ENCODE results near the gene DAW1.
"Not testable (repeated sequence)": the region's sequence is repeated elsewhere in the genome, so short reads cannot be mapped to it uniquely, and the experiment has no call there.

DAW1 gene

DNA sequence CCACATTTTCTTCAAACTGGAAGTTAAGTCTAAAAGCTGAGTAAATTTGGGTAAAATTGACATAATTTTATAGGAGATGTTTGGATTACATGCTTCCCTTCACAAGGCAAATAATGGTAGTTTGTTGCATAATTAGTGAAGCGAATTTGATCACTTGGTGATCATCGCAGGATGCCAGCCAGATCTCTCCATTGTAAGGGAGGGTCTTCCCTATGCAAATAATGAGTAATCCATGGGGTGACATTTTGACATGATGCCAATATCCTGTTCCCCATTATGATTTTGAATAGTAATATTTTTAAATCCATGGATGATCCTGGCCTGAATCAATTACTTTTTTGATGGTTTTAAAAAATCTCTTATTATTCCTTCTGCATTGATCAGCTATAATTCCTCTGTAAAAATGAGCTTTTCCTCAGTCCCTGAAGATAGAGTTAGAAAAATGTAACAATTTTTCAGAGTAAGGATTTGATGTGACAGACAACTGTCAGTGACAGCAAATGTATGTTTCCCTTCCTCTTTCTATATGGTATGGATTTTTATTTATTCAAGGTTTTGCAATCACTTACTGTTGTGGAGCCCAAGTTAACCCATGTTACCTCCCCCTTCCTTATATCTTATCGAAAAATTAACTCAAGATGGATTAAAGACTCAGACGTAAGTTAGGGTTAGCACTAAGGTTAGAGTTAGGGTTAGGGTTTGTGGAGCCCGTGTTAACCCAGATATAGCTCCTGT, 36.3 kb upstream of the DAW1 start:
- Histone ChIP-seq H3K4me1 (ENCODE audit: control insufficient read depth in 1 of 2, insufficient read depth in 2 of 2, low read length in 2 of 2) (peaks cover 0 to 5% of the 10 kb centered on the region in 2 donors), H3K36me3 (ENCODE audit: control insufficient read depth in 1 of 2, insufficient read depth in 2 of 2, low read length in 2 of 2) (no peaks in the 10 kb centered on the region), H3K9me3 (ENCODE audit: control insufficient read depth in 1 of 2, low read length in 2 of 2) (no peaks in the 10 kb centered on the region), H3K9ac (ENCODE audit: low read depth in 1 of 2, low read length in 2 of 2) (no peak overlapping the region), H3K27ac (ENCODE audit: low read depth, low read length) (no peak overlapping the region), H3K4me3 (ENCODE audit: low read depth in 1 of 2, low read length in 2 of 2) (no peak overlapping the region), H3K27me3 (ENCODE audit: control insufficient read depth in 1 of 2, insufficient read depth in 2 of 2, low read length in 2 of 2) (no peaks in the 10 kb centered on the region)

DNA sequence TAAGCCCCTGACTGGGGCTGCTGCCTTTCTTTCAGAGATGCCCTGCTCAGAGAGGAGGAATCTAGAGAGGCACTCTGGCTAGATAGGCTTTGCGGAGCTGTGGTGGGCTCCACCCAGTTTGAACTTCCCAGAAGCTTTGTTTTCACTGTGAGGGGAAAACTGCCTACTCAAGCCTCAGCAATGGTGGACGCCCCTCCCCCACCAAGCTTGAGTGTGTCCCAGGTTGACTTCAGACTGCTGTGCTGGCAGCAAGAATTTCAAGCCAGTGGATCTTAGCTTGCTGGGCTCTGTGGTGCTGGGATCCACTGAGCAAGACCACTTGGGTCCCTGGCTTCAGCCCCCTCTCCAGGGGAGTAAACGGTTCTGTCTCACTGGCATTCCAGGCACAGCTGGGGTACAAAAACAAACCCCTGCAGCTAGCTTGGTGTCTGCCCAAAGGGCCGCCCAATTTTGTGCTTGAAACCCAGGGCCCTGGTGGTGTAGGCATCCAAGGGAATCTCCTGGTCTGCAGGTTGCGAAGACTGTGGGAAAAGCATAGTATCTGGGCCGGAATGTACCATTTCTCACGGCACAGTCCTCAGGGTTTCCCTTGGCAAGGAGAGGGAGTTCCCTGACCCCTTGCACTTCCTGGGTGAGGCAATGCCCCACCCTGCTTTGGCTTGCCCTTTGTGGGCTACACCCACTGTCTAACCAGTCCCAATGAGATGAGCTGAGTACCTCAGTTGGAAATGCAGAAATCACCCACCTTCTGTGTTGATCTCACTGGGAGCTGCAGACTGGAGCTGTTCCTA, 31.9 kb upstream of the DAW1 start:
- not testable (repeated sequence) for H3K4me1 ChIP-seq (ENCODE audit: control insufficient read depth in 1 of 2, insufficient read depth in 2 of 2, low read length in 2 of 2); H3K4me3 ChIP-seq (ENCODE audit: low read depth in 1 of 2, low read length in 2 of 2); H3K27me3 ChIP-seq (ENCODE audit: control insufficient read depth in 1 of 2, insufficient read depth in 2 of 2, low read length in 2 of 2); H3K9me3 ChIP-seq (ENCODE audit: control insufficient read depth in 1 of 2, low read length in 2 of 2); H3K36me3 ChIP-seq (ENCODE audit: control insufficient read depth in 1 of 2, insufficient read depth in 2 of 2, low read length in 2 of 2); H3K27ac ChIP-seq (ENCODE audit: low read depth, low read length); H3K9ac ChIP-seq (ENCODE audit: low read depth in 1 of 2, low read length in 2 of 2)

DNA sequence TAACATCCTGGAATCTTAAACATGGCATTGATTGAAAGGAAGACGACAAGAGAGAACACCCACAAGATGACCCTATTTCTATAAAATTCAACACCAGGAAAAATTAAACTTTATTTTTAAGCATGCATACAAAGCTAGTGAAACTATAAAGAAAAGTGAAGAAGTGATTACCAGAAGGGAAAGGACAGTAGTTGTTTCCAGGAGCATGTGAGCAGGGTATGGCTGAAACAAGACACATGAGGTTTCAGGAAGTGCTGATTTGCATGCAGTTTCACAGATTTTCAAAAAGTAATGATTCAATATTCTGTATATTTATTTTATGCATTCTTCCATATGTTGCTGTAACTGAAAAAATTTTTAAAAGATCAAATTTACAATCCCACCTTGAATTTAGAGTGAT, 24.6 kb upstream of the DAW1 start:
- H3K9ac ChIP-seq (ENCODE audit: low read depth in 1 of 2, low read length in 2 of 2), result no peak overlapping the region
- no peaks in the 10 kb centered on the region for H3K27me3 ChIP-seq (ENCODE audit: control insufficient read depth in 1 of 2, insufficient read depth in 2 of 2, low read length in 2 of 2)
- no peak overlapping the region for H3K27ac ChIP-seq (ENCODE audit: low read depth, low read length)
- no peaks in the 10 kb centered on the region for H3K36me3 ChIP-seq (ENCODE audit: control insufficient read depth in 1 of 2, insufficient read depth in 2 of 2, low read length in 2 of 2)
- H3K9me3 ChIP-seq (ENCODE audit: control insufficient read depth in 1 of 2, low read length in 2 of 2), result no peaks in the 10 kb centered on the region
- H3K4me1 ChIP-seq (ENCODE audit: control insufficient read depth in 1 of 2, insufficient read depth in 2 of 2, low read length in 2 of 2), result no peaks in the 10 kb centered on the region
- no peak overlapping the region for H3K4me3 ChIP-seq (ENCODE audit: low read depth in 1 of 2, low read length in 2 of 2)

DNA sequence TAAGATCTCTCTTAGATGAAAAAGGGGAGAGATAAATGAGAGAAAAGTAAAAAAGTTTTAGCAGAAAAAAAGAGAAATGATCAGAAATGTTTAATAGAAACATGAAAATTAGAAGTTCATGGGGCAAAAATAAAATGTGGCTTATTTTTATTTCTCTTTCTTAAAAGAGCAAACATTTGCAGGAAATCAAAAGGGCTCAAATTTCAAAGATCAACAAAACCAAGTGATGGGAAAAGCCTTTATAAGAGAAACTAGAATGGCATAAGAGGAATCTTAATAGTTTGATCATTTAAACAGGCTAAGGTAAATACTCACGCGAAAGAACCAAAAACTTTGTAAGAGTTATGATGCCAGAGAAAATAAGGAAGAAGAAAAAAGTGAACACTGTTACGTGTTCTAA, 23.3 kb upstream of the DAW1 start:
- H3K36me3 ChIP-seq (ENCODE audit: control insufficient read depth in 1 of 2, insufficient read depth in 2 of 2, low read length in 2 of 2), result no peaks in the 10 kb centered on the region
- no peak overlapping the region for H3K27ac ChIP-seq (ENCODE audit: low read depth, low read length)
- no peaks in the 10 kb centered on the region for H3K27me3 ChIP-seq (ENCODE audit: control insufficient read depth in 1 of 2, insufficient read depth in 2 of 2, low read length in 2 of 2)

DNA sequence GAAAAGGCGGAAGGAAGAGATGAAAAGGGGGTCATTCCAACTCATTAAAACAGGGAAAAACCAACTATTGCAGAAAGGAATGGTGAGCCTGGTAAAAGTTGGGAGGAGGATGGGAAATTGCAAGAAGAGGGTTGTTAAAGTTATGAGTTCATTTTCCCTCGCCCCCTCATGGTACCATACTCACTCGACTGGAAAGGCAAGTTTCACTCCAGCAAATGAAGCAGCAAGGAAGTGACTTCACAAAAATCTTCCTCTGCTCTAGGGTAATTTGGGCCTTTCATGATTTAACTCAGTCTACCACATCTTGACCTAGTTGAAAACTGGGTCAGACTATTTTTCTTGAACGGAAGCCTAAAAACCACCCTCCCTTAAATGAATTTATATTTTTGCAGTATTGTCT, 22.8 kb upstream of the DAW1 start:
- Histone ChIP-seq H3K4me1 (ENCODE audit: control insufficient read depth in 1 of 2, insufficient read depth in 2 of 2, low read length in 2 of 2) (no peaks in the 10 kb centered on the region), H3K27me3 (ENCODE audit: control insufficient read depth in 1 of 2, insufficient read depth in 2 of 2, low read length in 2 of 2) (no peaks in the 10 kb centered on the region), H3K9me3 (ENCODE audit: control insufficient read depth in 1 of 2, low read length in 2 of 2) (no peaks in the 10 kb centered on the region), H3K27ac (ENCODE audit: low read depth, low read length) (no peak overlapping the region), H3K9ac (ENCODE audit: low read depth in 1 of 2, low read length in 2 of 2) (no peak overlapping the region), H3K36me3 (ENCODE audit: control insufficient read depth in 1 of 2, insufficient read depth in 2 of 2, low read length in 2 of 2) (no peaks in the 10 kb centered on the region), H3K4me3 (ENCODE audit: low read depth in 1 of 2, low read length in 2 of 2) (no peak overlapping the region)

More for the DNA sequence above, 23.3 kb upstream of the DAW1 start:
- Histone ChIP-seq H3K4me1 (ENCODE audit: control insufficient read depth in 1 of 2, insufficient read depth in 2 of 2, low read length in 2 of 2) (no peaks in the 10 kb centered on the region), H3K9ac (ENCODE audit: low read depth in 1 of 2, low read length in 2 of 2) (no peak overlapping the region), H3K9me3 (ENCODE audit: control insufficient read depth in 1 of 2, low read length in 2 of 2) (no peaks in the 10 kb centered on the region), H3K4me3 (ENCODE audit: low read depth in 1 of 2, low read length in 2 of 2) (no peak overlapping the region)

DNA sequence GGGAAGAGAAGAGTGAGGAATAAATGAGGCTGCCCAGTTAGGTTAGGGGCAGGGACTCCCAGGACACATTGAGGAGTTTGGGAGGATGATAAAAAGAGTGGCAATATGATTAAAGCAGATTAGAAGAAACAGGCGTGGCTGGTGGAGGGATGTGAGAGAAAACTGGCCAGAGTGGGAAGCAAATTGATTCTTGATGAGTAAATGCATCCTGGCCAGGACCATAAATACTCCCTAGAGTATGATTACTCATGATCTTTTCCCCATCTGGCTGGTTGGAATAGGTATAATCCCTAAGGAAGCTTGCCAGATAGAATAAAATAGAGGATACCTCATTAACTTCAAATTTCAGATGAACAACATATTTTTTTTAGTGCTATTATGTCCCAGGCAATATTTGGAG, 21.5 kb upstream of the DAW1 start:
- Histone ChIP-seq H3K27me3 (ENCODE audit: control insufficient read depth in 1 of 2, insufficient read depth in 2 of 2, low read length in 2 of 2) (no peaks in the 10 kb centered on the region), H3K27ac (ENCODE audit: low read depth, low read length) (no peak overlapping the region), H3K36me3 (ENCODE audit: control insufficient read depth in 1 of 2, insufficient read depth in 2 of 2, low read length in 2 of 2) (no peaks in the 10 kb centered on the region), H3K9me3 (ENCODE audit: control insufficient read depth in 1 of 2, low read length in 2 of 2) (no peaks in the 10 kb centered on the region), H3K4me3 (ENCODE audit: low read depth in 1 of 2, low read length in 2 of 2) (no peak overlapping the region), H3K4me1 (ENCODE audit: control insufficient read depth in 1 of 2, insufficient read depth in 2 of 2, low read length in 2 of 2) (no peaks in the 10 kb centered on the region), H3K9ac (ENCODE audit: low read depth in 1 of 2, low read length in 2 of 2) (no peak overlapping the region)

DNA sequence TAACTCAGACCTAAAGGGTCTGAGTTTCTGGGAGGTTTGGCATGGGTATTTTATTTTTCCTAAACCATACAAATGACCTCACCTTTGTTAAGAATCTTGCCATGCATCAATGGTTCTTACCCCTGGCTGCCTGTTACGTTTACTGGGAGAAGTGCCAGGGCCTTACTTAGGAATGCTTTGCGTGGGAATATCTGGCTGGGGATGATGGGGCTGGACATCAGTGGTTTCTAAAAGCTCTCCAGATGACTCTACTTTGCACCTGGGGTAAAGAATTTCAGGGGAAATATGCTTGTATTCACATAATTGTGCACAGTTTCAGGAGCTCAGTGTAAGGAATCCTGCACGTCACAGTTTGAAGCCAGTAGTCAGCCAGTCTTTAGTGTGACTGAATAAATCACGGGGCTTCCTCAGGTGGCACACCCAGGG, 18.2 kb upstream of the DAW1 start:
- H3K27me3 ChIP-seq (ENCODE audit: control insufficient read depth in 1 of 2, insufficient read depth in 2 of 2, low read length in 2 of 2), result no peaks in the 10 kb centered on the region
- H3K9ac ChIP-seq (ENCODE audit: low read depth in 1 of 2, low read length in 2 of 2), result no peak overlapping the region
- no peak overlapping the region for H3K27ac ChIP-seq (ENCODE audit: low read depth, low read length)

DNA sequence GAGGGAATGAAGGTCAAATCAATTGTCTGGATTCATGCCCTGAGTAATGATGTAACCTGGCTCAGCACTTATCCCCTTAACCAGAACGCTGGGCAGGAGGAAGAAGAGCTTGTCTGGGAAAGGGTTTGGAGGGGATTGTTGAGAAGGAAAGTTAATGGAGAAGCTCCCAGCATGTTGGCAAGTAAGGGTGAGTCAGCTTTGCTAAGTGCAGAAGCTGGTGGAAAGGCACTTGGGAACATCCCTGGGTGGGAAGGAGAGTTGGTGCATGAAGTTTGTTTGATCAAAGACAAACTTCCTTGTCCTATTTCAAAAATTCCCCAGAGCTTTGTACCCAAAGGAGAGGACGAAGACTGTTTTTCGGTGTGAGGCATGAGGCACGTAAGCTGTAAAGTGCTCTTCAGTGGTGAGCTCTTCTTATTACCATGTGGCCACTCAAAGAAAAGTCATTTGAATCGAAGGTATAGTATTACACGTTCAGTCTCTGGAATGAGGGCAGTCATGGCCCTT, 17.6 kb upstream of the DAW1 start:
- H3K4me1 ChIP-seq (ENCODE audit: control insufficient read depth in 1 of 2, insufficient read depth in 2 of 2, low read length in 2 of 2), result no peaks in the 10 kb centered on the region
- no peak overlapping the region for H3K27ac ChIP-seq (ENCODE audit: low read depth, low read length)
- no peak overlapping the region for H3K4me3 ChIP-seq (ENCODE audit: low read depth in 1 of 2, low read length in 2 of 2)
- H3K27me3 ChIP-seq (ENCODE audit: control insufficient read depth in 1 of 2, insufficient read depth in 2 of 2, low read length in 2 of 2), result no peaks in the 10 kb centered on the region
- H3K9ac ChIP-seq (ENCODE audit: low read depth in 1 of 2, low read length in 2 of 2), result no peak overlapping the region
- no peaks in the 10 kb centered on the region for H3K9me3 ChIP-seq (ENCODE audit: control insufficient read depth in 1 of 2, low read length in 2 of 2)
- H3K36me3 ChIP-seq (ENCODE audit: control insufficient read depth in 1 of 2, insufficient read depth in 2 of 2, low read length in 2 of 2), result no peaks in the 10 kb centered on the region

More for the DNA sequence above, 18.2 kb upstream of the DAW1 start:
- Histone ChIP-seq H3K9me3 (ENCODE audit: control insufficient read depth in 1 of 2, low read length in 2 of 2) (no peaks in the 10 kb centered on the region), H3K4me3 (ENCODE audit: low read depth in 1 of 2, low read length in 2 of 2) (no peak overlapping the region), H3K36me3 (ENCODE audit: control insufficient read depth in 1 of 2, insufficient read depth in 2 of 2, low read length in 2 of 2) (no peaks in the 10 kb centered on the region), H3K4me1 (ENCODE audit: control insufficient read depth in 1 of 2, insufficient read depth in 2 of 2, low read length in 2 of 2) (no peaks in the 10 kb centered on the region)

DNA sequence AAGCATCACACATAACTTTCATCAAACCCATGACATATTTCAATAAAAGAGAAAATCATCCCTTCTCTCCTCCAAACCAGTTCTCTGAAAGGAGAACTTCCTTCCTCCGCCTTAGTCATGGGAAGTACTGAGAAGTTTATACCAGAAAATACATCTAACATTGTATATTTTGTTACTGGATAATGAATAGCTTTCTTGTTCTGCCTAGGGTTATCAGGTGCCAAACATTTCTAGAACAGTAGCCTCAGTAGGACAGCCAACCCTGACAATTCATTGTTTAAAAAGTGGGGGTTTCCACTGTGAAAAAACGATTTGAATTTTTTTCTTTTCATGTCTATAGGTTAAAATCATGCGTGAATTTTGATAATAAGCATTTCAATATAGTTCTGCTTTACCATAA, 16.0 kb upstream of the DAW1 start:
- Histone ChIP-seq H3K9ac (ENCODE audit: low read depth in 1 of 2, low read length in 2 of 2) (no peak overlapping the region), H3K27ac (ENCODE audit: low read depth, low read length) (no peak overlapping the region), H3K4me3 (ENCODE audit: low read depth in 1 of 2, low read length in 2 of 2) (no peak overlapping the region)

DNA sequence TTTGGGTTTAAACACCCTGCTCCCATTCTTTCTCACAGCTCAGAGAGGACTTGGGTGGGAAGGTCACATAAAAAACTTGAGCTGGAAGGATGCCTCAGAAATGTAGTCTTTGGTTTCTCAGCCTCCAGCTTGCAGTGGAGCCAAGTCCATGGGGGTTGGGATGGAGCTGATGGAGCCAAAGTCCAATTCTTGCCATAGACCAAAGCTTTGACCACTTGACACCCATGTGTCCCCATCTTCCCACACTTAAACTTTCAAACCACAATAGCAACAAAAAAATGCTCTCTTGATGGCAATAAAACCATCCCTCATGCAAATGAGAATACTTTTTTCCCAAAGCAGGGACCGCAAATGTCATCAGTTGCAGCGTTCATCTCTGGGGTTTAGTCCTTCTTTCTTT, 14.7 kb upstream of the DAW1 start:
- no peaks in the 10 kb centered on the region for H3K4me1 ChIP-seq (ENCODE audit: control insufficient read depth in 1 of 2, insufficient read depth in 2 of 2, low read length in 2 of 2)
- no peak overlapping the region for H3K4me3 ChIP-seq (ENCODE audit: low read depth in 1 of 2, low read length in 2 of 2)
- no peaks in the 10 kb centered on the region for H3K36me3 ChIP-seq (ENCODE audit: control insufficient read depth in 1 of 2, insufficient read depth in 2 of 2, low read length in 2 of 2)
- no peak overlapping the region for H3K9ac ChIP-seq (ENCODE audit: low read depth in 1 of 2, low read length in 2 of 2)
- H3K27me3 ChIP-seq (ENCODE audit: control insufficient read depth in 1 of 2, insufficient read depth in 2 of 2, low read length in 2 of 2), result no peaks in the 10 kb centered on the region
- no peak overlapping the region for H3K27ac ChIP-seq (ENCODE audit: low read depth, low read length)
- H3K9me3 ChIP-seq (ENCODE audit: control insufficient read depth in 1 of 2, low read length in 2 of 2), result no peaks in the 10 kb centered on the region

More for the DNA sequence above, 16.0 kb upstream of the DAW1 start:
- Histone ChIP-seq H3K4me1 (ENCODE audit: control insufficient read depth in 1 of 2, insufficient read depth in 2 of 2, low read length in 2 of 2) (no peaks in the 10 kb centered on the region), H3K36me3 (ENCODE audit: control insufficient read depth in 1 of 2, insufficient read depth in 2 of 2, low read length in 2 of 2) (no peaks in the 10 kb centered on the region), H3K27me3 (ENCODE audit: control insufficient read depth in 1 of 2, insufficient read depth in 2 of 2, low read length in 2 of 2) (no peaks in the 10 kb centered on the region), H3K9me3 (ENCODE audit: control insufficient read depth in 1 of 2, low read length in 2 of 2) (no peaks in the 10 kb centered on the region)
